ENCODE data around the gene PTTG1IP.

GRCh38 chr21:44911068-44911383 lies 37.5 kb upstream of the PTTG1IP start:
- no peak for TF ChIP-seq POLR2A (IDR thresholded peaks at IDR 0.05)
- TF ChIP-seq, protein P1, sequence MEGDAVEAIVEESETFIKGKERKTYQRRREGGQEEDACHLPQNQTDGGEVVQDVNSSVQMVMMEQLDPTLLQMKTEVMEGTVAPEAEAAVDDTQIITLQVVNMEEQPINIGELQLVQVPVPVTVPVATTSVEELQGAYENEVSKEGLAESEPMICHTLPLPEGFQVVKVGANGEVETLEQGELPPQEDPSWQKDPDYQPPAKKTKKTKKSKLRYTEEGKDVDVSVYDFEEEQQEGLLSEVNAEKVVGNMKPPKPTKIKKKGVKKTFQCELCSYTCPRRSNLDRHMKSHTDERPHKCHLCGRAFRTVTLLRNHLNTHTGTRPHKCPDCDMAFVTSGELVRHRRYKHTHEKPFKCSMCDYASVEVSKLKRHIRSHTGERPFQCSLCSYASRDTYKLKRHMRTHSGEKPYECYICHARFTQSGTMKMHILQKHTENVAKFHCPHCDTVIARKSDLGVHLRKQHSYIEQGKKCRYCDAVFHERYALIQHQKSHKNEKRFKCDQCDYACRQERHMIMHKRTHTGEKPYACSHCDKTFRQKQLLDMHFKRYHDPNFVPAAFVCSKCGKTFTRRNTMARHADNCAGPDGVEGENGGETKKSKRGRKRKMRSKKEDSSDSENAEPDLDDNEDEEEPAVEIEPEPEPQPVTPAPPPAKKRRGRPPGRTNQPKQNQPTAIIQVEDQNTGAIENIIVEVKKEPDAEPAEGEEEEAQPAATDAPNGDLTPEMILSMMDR (IDR thresholded peaks at IDR 0.05) = no peak
- TF ChIP-seq POLR2AphosphoS5 (IDR thresholded peaks at IDR 0.05) = no peak
- no peak for TF ChIP-seq EP300 (IDR thresholded peaks at IDR 0.05)

All from sigmoid colon (tissue), 4 donors.